ENCODE measurements around the gene GHR. TPM values are rescaled to one million over a fixed set of nuclear protein-coding genes. Genes with fewer than 3 reads are reported as not detected.
"Not testable (repeated sequence)": the region's sequence is repeated elsewhere in the genome, so short reads cannot be mapped to it uniquely, and the experiment has no call there.

The GHR gene
- polyA plus RNA-seq, 1 donor: 10.5 TPM

DNA sequence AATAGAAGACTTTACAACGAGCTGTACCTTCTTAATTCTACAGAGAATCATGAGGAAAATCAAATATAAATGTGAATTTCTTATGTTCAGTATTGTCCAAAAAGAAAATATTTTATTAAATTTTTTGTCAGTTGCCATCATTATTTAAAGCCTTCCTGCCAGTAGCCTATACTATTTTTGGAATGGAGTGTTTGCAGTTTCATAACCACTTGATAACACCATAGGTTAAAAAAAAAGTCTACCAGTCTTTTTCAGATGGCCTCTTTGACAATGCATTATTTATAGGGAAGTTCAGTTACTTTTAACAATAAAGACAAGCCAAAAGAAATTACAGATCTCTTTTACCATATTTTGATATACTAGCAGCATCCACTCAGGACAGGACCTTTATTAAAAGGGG lies 253.1 kb downstream of the GHR start:
- H3K36me3 ChIP-seq (ENCODE audit: control insufficient read depth, insufficient read depth, low read length): no peaks in the 10 kb centered on the region
- no peak for DNase-seq
- no peak overlapping the region for H3K27ac ChIP-seq (ENCODE audit: low read length)
- no peaks in the 10 kb centered on the region for H3K4me1 ChIP-seq (ENCODE audit: control insufficient read depth, insufficient read depth, low read length)
- H3K9me3 ChIP-seq (ENCODE audit: control insufficient read depth, low read depth, low read length): peaks cover 2% of the 10 kb centered on the region
- H3K27me3 ChIP-seq (ENCODE audit: control insufficient read depth, insufficient read depth, low read length): no peaks in the 10 kb centered on the region
- WGBS (ENCODE audit: insufficient coverage, low lambda C conversion rate): 100% methylated on average over 1 of the region's 1 CpG
- H3K4me3 ChIP-seq (ENCODE audit: low read length): no peak overlapping the region

- Histone ChIP-seq H3K4me1 (ENCODE audit: control insufficient read depth, insufficient read depth, low read length) (no peaks in the 10 kb centered on the region), H3K4me3 (ENCODE audit: low read length) (no peak overlapping the region), H3K36me3 (ENCODE audit: control insufficient read depth, insufficient read depth, low read length) (no peaks in the 10 kb centered on the region), H3K9me3 (ENCODE audit: control insufficient read depth, low read depth, low read length) (no peaks in the 10 kb centered on the region), H3K27ac (ENCODE audit: low read length) (no peak overlapping the region), H3K27me3 (ENCODE audit: control insufficient read depth, insufficient read depth, low read length) (no peaks in the 10 kb centered on the region)
- no peak for DNase-seq
- 92% methylated on average over 2 of the region's 5 CpGs for WGBS (ENCODE audit: insufficient coverage, low lambda C conversion rate)
Observed at GRCh38 chr5:42677156-42677842, 254.1 kb downstream of the GHR start.

GRCh38 chr5:42680046-42680445 lies 256.8 kb downstream of the GHR start:
- Histone ChIP-seq H3K36me3 (ENCODE audit: control insufficient read depth, insufficient read depth, low read length) (no peaks in the 10 kb centered on the region), H3K9me3 (ENCODE audit: control insufficient read depth, low read depth, low read length) (no peaks in the 10 kb centered on the region)
- 86% methylated on average over 1 of the region's 3 CpGs for whole genome bisulfite sequencing (ENCODE audit: insufficient coverage, low lambda C conversion rate)

DNA sequence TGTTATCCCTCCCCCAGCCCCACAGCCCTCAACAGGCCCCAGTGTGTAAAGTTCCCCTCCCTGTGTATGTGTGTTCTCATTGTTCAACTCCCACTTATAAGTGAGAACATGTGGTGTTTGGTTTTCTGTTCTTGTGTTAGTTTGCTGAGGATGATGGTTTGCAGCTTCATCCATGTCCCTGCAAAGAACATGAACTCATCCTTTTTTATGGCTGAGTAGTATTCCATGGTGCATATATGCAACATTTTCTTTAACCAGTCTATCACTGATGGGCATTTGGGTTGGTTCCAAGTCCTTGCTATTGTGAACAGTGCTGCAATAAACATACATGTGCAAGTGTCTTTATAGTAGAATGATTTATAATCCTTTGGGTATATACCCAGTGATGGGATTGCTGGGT lies 261.8 kb downstream of the GHR start:
- DNase-seq; H3K27ac ChIP-seq (ENCODE audit: low read length); H3K4me1 ChIP-seq (ENCODE audit: control insufficient read depth, insufficient read depth, low read length); H3K4me3 ChIP-seq (ENCODE audit: low read length); H3K36me3 ChIP-seq (ENCODE audit: control insufficient read depth, insufficient read depth, low read length); H3K9me3 ChIP-seq (ENCODE audit: control insufficient read depth, low read depth, low read length); H3K27me3 ChIP-seq (ENCODE audit: control insufficient read depth, insufficient read depth, low read length): not testable (repeated sequence)

More at GRCh38 chr5:42680046-42680445, 256.8 kb downstream of the GHR start:
- no peak for DNase-seq
- no peak overlapping the region for H3K27ac ChIP-seq (ENCODE audit: low read length)
- no peaks in the 10 kb centered on the region for H3K4me1 ChIP-seq (ENCODE audit: control insufficient read depth, insufficient read depth, low read length)
- no peak overlapping the region for H3K4me3 ChIP-seq (ENCODE audit: low read length)
- H3K27me3 ChIP-seq (ENCODE audit: control insufficient read depth, insufficient read depth, low read length): no peaks in the 10 kb centered on the region

DNA sequence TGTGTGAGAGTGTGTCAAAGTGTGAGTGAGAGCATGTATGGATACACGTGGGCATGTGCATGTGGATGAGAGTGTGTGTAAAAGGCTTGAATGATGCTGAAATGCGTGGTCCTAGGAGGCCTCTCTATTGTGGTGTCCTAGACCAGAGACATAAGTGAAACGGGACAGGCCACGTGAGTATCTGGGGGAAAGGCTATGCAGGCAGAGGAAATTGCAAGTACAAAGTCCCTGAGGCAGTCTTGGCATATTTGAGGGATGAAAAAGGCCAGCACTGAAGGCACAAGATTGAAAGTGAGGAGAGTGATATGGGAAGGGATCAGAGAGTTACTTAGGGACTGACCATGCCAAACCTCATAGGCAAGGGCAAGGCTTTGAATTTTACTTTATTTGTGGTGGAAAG lies 266.2 kb downstream of the GHR start:
- 57% methylated on average over 1 of the region's 4 CpGs for WGBS (ENCODE audit: insufficient coverage, low lambda C conversion rate)
- H3K9me3 ChIP-seq (ENCODE audit: control insufficient read depth, low read depth, low read length): no peaks in the 10 kb centered on the region

DNA sequence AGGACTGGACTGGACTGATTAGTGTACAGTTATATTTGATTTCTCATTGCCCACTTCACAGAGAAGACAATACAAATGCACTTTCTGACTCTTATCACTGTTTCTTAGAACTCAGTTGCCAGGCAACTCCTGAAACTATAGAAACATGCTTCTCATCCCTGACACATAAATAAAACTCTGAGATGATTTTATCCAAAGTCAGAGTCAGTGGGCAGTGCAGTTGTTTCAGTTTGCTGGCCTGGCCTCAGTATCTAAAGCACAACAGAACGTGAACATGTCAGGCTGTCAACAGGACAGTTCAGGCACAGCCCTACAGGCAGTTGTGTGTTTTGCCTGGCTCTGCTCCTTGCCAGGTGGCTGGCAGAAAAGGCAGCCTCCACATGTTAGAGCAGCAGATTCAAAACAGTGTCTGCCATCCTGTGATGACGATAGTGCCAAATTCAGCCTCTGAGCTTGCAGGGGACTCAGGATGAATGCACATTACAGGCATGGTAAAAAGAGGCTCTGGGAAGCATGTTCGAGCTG lies 268.2 kb downstream of the GHR start:
- no peak overlapping the region for H3K4me3 ChIP-seq (ENCODE audit: low read length)
- peak in 1 of 2 donors; percentile 18 for DNase-seq
- H3K4me1 ChIP-seq (ENCODE audit: control insufficient read depth, insufficient read depth, low read length): no peaks in the 10 kb centered on the region
- no peaks in the 10 kb centered on the region for H3K36me3 ChIP-seq (ENCODE audit: control insufficient read depth, insufficient read depth, low read length)
- no peaks in the 10 kb centered on the region for H3K27me3 ChIP-seq (ENCODE audit: control insufficient read depth, insufficient read depth, low read length)
- no peaks in the 10 kb centered on the region for H3K9me3 ChIP-seq (ENCODE audit: control insufficient read depth, low read depth, low read length)
- no CpG with 5 or more reads among the region's 3 CpGs for WGBS (ENCODE audit: insufficient coverage, low lambda C conversion rate)
- no peak overlapping the region for H3K27ac ChIP-seq (ENCODE audit: low read length)

More for the DNA sequence above, 266.2 kb downstream of the GHR start:
- Histone ChIP-seq H3K27me3 (ENCODE audit: control insufficient read depth, insufficient read depth, low read length) (no peaks in the 10 kb centered on the region), H3K4me1 (ENCODE audit: control insufficient read depth, insufficient read depth, low read length) (no peaks in the 10 kb centered on the region), H3K4me3 (ENCODE audit: low read length) (no peak overlapping the region), H3K36me3 (ENCODE audit: control insufficient read depth, insufficient read depth, low read length) (no peaks in the 10 kb centered on the region), H3K27ac (ENCODE audit: low read length) (no peak overlapping the region)
- peak; percentile 17 to 29 for DNase-seq

DNA sequence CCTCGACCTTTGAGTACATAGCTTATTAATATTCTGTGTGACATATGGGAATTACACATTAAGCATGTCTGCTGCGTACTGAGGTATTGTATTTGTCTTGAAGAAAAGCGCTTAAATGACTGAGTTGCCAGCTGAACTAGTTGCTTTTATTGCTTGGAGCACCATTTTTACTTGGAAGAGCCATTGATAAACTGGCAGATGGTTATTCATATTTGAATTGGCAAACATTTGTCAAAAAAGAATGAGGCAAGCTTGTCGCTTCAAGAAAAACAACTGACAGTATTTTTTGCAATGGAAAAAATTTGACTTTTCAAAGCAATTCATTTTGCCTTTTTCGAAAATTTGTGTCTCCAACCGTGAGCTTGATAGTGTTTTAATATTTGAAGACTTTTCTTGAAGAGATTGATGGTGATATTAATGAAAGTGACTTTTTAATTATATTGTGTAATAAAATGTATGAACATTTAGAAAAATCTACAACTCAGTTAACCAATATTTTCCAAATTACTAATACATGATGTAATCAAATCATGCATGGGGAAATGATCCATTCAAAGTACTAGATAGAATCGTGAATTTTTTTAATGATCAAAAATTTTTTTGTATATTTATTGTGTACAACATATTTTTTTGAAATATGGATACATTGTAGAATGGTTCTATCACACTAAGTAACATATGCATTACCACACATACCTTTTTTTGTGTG lies 278.3 kb downstream of the GHR start:
- Histone ChIP-seq H3K36me3 (ENCODE audit: control insufficient read depth, insufficient read depth, low read length) (no peaks in the 10 kb centered on the region), H3K27ac (ENCODE audit: low read length) (no peak overlapping the region), H3K9me3 (ENCODE audit: control insufficient read depth, low read depth, low read length) (peaks cover 3% of the 10 kb centered on the region), H3K4me1 (ENCODE audit: control insufficient read depth, insufficient read depth, low read length) (no peaks in the 10 kb centered on the region), H3K27me3 (ENCODE audit: control insufficient read depth, insufficient read depth, low read length) (no peaks in the 10 kb centered on the region), H3K4me3 (ENCODE audit: low read length) (no peak overlapping the region)
- no peak for DNase-seq
- WGBS (ENCODE audit: insufficient coverage, low lambda C conversion rate): 100% methylated on average over 3 of the region's 7 CpGs

DNA sequence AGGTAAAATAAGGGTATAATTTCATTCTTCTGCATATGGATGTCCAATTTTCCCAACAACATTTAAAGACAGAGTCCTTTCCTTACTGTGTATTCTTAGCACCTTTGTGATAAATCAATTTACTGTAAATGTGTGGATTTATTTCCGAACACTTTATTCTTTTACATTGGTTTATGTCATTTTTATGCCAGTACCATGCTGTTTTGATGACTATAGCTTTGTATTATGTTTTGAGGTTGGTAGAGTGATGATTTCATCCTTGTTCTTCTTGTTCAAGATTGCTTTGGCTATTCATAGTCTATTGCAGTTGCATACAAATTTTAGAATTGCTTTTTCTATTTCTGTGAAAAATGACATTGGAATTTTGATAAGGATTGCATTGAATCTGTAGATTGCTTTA lies 280.0 kb downstream of the GHR start:
- Histone ChIP-seq H3K4me1 (ENCODE audit: control insufficient read depth, insufficient read depth, low read length) (no peaks in the 10 kb centered on the region), H3K27ac (ENCODE audit: low read length) (no peak overlapping the region), H3K36me3 (ENCODE audit: control insufficient read depth, insufficient read depth, low read length) (no peaks in the 10 kb centered on the region), H3K4me3 (ENCODE audit: low read length) (no peak overlapping the region), H3K9me3 (ENCODE audit: control insufficient read depth, low read depth, low read length) (peaks cover 3% of the 10 kb centered on the region), H3K27me3 (ENCODE audit: control insufficient read depth, insufficient read depth, low read length) (no peaks in the 10 kb centered on the region)
- WGBS (ENCODE audit: insufficient coverage, low lambda C conversion rate): 0% methylated on average over 1 of the region's 1 CpG
- no peak for DNase-seq

DNA sequence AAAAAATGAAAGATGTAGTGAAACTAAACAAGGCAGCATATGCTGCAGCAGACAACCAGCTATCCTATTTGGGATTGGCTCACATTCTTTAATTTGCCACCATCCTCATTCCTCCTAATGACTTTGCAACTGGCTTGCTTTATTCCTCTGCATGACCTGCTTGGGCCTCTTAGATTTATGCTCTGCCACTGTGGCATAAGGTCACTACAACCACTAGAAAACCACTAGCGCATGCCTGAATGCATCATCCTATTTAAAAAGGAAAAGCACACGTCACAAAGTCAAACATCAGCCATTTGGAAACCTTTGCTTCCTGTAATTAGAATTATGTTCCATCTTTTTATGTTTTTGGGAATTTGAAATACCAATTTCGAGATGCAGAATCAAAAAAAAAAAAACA lies 292.5 kb downstream of the GHR start:
- Histone ChIP-seq H3K4me1 (ENCODE audit: control insufficient read depth, insufficient read depth, low read length) (no peaks in the 10 kb centered on the region), H3K27ac (ENCODE audit: low read length) (no peak overlapping the region), H3K9me3 (ENCODE audit: control insufficient read depth, low read depth, low read length) (no peaks in the 10 kb centered on the region), H3K27me3 (ENCODE audit: control insufficient read depth, insufficient read depth, low read length) (no peaks in the 10 kb centered on the region), H3K36me3 (ENCODE audit: control insufficient read depth, insufficient read depth, low read length) (peaks cover 7% of the 10 kb centered on the region), H3K4me3 (ENCODE audit: low read length) (no peak overlapping the region)
- DNase-seq: no peak
- WGBS (ENCODE audit: insufficient coverage, low lambda C conversion rate): 91% methylated on average over 1 of the region's 3 CpGs

DNA sequence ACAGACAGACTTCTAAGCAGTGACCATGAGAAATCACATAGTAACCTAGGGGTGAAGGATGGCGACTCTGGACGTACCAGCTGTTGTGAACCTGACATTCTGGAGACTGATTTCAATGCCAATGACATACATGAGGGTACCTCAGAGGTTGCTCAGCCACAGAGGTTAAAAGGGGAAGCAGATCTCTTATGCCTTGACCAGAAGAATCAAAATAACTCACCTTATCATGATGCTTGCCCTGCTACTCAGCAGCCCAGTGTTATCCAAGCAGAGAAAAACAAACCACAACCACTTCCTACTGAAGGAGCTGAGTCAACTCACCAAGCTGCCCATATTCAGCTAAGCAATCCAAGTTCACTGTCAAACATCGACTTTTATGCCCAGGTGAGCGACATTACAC lies 295.4 kb downstream of the GHR start:
- Histone ChIP-seq H3K4me1 (ENCODE audit: control insufficient read depth, insufficient read depth, low read length) (no peaks in the 10 kb centered on the region), H3K27me3 (ENCODE audit: control insufficient read depth, insufficient read depth, low read length) (no peaks in the 10 kb centered on the region), H3K36me3 (ENCODE audit: control insufficient read depth, insufficient read depth, low read length) (peaks cover 7% of the 10 kb centered on the region), H3K9me3 (ENCODE audit: control insufficient read depth, low read depth, low read length) (no peaks in the 10 kb centered on the region), H3K27ac (ENCODE audit: low read length) (no peak overlapping the region), H3K4me3 (ENCODE audit: low read length) (no peak overlapping the region)
- no CpG with 5 or more reads among the region's 4 CpGs for WGBS (ENCODE audit: insufficient coverage, low lambda C conversion rate)
- DNase-seq: no peak
